ENCODE results near the gene CHRDL1.

DNA sequence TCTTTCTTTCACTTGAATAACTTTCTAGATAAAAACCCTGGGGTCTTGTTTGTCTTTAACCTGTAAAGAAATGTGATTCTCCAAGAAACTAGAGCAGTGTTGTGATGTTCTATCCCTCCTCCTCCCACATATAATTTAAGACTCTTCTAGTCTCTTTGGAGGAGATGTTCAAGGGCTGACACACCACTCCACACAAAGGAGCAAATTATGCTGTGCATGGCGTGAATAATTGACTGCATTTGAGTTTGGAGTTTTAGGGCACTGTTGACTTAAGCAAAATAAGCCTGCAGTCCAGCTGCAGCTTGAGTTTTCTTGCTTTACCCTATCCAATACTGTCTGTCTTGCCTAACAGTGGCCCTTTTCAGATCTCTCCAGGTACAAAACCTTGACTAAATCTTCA, 119.7 kb downstream of the CHRDL1 start:
- TF ChIP-seq, protein P1, sequence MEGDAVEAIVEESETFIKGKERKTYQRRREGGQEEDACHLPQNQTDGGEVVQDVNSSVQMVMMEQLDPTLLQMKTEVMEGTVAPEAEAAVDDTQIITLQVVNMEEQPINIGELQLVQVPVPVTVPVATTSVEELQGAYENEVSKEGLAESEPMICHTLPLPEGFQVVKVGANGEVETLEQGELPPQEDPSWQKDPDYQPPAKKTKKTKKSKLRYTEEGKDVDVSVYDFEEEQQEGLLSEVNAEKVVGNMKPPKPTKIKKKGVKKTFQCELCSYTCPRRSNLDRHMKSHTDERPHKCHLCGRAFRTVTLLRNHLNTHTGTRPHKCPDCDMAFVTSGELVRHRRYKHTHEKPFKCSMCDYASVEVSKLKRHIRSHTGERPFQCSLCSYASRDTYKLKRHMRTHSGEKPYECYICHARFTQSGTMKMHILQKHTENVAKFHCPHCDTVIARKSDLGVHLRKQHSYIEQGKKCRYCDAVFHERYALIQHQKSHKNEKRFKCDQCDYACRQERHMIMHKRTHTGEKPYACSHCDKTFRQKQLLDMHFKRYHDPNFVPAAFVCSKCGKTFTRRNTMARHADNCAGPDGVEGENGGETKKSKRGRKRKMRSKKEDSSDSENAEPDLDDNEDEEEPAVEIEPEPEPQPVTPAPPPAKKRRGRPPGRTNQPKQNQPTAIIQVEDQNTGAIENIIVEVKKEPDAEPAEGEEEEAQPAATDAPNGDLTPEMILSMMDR (IDR thresholded peaks at IDR 0.05), result no peak
- no peak for TF ChIP-seq ZFX (IDR thresholded peaks at IDR 0.05; ENCODE audit: borderline replicate concordance)

All from 22Rv1 (cell line).